HK-2 (cell line): ENCODE results near the gene IQSEC1.
"Not testable (repeated sequence)": the region's sequence is repeated elsewhere in the genome, so short reads cannot be mapped to it uniquely, and the experiment has no call there.

Experiments used
- DNase-seq: peaks from one replicate; pipeline ENCODE4 v3.0.0-alpha.2; 2018; ENCODE audit not compliant: unreplicated experiment

Gene IQSEC1

GRCh38 chr3:12893247-12893646, 180.0 kb downstream of the IQSEC1 start:
- no peak for DNase-seq

GRCh38 chr3:12892840-12893189, 180.4 kb downstream of the IQSEC1 start:
- DNase-seq: no peak

- DNase-seq: peak; percentile 31
Measured at GRCh38 chr3:12891985-12892839, 181.0 kb downstream of the IQSEC1 start.

GRCh38 chr3:12891391-12891984, 181.7 kb downstream of the IQSEC1 start:
- no peak for DNase-seq

- no peak for DNase-seq
Measured at GRCh38 chr3:12890610-12891390, 182.4 kb downstream of the IQSEC1 start.

- DNase-seq: no peak
Measured at GRCh38 chr3:12886736-12887135, 186.5 kb downstream of the IQSEC1 start.

- no peak for DNase-seq
Measured at GRCh38 chr3:12886106-12886679, 187.0 kb downstream of the IQSEC1 start.

- DNase-seq: no peak
Measured at GRCh38 chr3:12885583-12885930, 187.7 kb downstream of the IQSEC1 start.

GRCh38 chr3:12884790-12885582, 188.2 kb downstream of the IQSEC1 start:
- no peak for DNase-seq

- DNase-seq: no peak
Measured at GRCh38 chr3:12884186-12884680, 189.0 kb downstream of the IQSEC1 start.

- no peak for DNase-seq
Measured at GRCh38 chr3:12882336-12883310, 190.6 kb downstream of the IQSEC1 start.

- not testable (repeated sequence) for DNase-seq
Measured at GRCh38 chr3:12881858-12882257, 191.4 kb downstream of the IQSEC1 start.

- DNase-seq: no peak
Measured at GRCh38 chr3:12879191-12879815, 193.9 kb downstream of the IQSEC1 start.

- DNase-seq: not testable (repeated sequence)
Measured at GRCh38 chr3:12878758-12879157, 194.5 kb downstream of the IQSEC1 start.

- DNase-seq: no peak
Measured at GRCh38 chr3:12878141-12878574, 195.1 kb downstream of the IQSEC1 start.

- no peak for DNase-seq
Measured at GRCh38 chr3:12877040-12877439, 196.2 kb downstream of the IQSEC1 start.

GRCh38 chr3:12875857-12876836, 197.1 kb downstream of the IQSEC1 start:
- no peak for DNase-seq

- DNase-seq: no peak
Measured at GRCh38 chr3:12871404-12871983, 201.7 kb downstream of the IQSEC1 start.
